ENCODE data around the gene CORO2B. TPM values are rescaled to one million over a fixed set of nuclear protein-coding genes. Genes with fewer than 3 reads are reported as not detected.

Gene CORO2B
- total RNA-seq, 1 experiment from 2014 or later, result 3.8 TPM

- BruUV-seq (replicated peaks), result no TSS peak
These were observed 13.3 kb downstream of the CORO2B start for GRCh38 chr15:68592054-68592453.

DNA sequence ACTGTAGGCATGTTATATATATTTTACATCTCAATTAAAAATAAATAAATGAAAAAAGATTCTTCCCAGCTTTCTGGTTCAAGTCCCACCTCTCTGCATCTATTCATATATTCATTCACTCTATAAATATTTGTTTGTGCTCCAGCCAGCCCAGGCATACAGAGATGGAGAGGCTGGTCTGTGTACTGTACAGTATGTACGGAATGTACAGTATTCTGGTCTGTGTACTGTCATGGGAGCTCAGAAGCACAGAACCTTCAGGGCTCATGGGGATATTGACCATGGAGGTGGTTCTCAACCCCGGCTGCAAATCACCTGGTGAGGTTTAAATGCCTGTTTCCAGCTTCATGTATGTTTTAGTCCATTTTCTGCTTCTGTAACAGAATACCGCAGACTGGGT is 13.8 kb downstream of the CORO2B start:
- intact Hi-C loops (cut with micrococcal nuclease; ENCODE audit: unreplicated experiment), result no loop called here
- H3K4me1 ChIP-seq (ENCODE audit: insufficient read depth, low read length, poor library complexity, severe bottlenecking), result peaks cover 11% of the 10 kb centered on the region
- H3K36me3 ChIP-seq (ENCODE audit: insufficient read depth, low read length, poor library complexity, severe bottlenecking), result no peaks in the 10 kb centered on the region
- no peak overlapping the region for H3K4me3 ChIP-seq (ENCODE audit: low read depth, low read length, poor library complexity, severe bottlenecking)
- POLR2A ChIA-PET (ENCODE audit: low non-redundant PET), result no interaction called here
- no peaks in the 10 kb centered on the region for H3K27me3 ChIP-seq (replicated peaks; ENCODE audit: insufficient read depth, low read depth, low read length, poor library complexity)
- no TSS peak for BruUV-seq (replicated peaks)
- H3K27ac ChIP-seq (ENCODE audit: low read depth, low read length, poor library complexity, severe bottlenecking), result no peak overlapping the region
- no peaks in the 10 kb centered on the region for H3K9me3 ChIP-seq (ENCODE audit: low read depth, low read length, poor library complexity, severe bottlenecking)
- no peak for DNase-seq (ENCODE audit: low spot score)
- CTCF ChIA-PET, result no interaction called here
- no peak for TF ChIP-seq EZH2 (IDR thresholded peaks at IDR 0.05; ENCODE audit: borderline replicate concordance, low read depth, low read length, poor library complexity, severe bottlenecking)
- no peak for TF ChIP-seq CTCF (conservative IDR thresholded peaks at IDR 0.05; ENCODE audit: low read depth, low read length)

More at GRCh38 chr15:68592054-68592453, 13.3 kb downstream of the CORO2B start:
- intact Hi-C loops (cut with micrococcal nuclease; ENCODE audit: unreplicated experiment), result no loop called here
- Histone ChIP-seq H3K4me3 (ENCODE audit: low read depth, low read length, poor library complexity, severe bottlenecking) (no peak overlapping the region), H3K27me3 (replicated peaks; ENCODE audit: insufficient read depth, low read depth, low read length, poor library complexity) (no peaks in the 10 kb centered on the region), H3K4me1 (ENCODE audit: insufficient read depth, low read length, poor library complexity, severe bottlenecking) (peaks cover 13% of the 10 kb centered on the region), H3K9me3 (ENCODE audit: low read depth, low read length, poor library complexity, severe bottlenecking) (no peaks in the 10 kb centered on the region), H3K27ac (ENCODE audit: low read depth, low read length, poor library complexity, severe bottlenecking) (no peak overlapping the region), H3K36me3 (ENCODE audit: insufficient read depth, low read length, poor library complexity, severe bottlenecking) (no peaks in the 10 kb centered on the region)
- no peak for TF ChIP-seq EZH2 (IDR thresholded peaks at IDR 0.05; ENCODE audit: borderline replicate concordance, low read depth, low read length, poor library complexity, severe bottlenecking)
- no peak for TF ChIP-seq CTCF (conservative IDR thresholded peaks at IDR 0.05; ENCODE audit: low read depth, low read length)
- ChIA-PET POLR2A (ENCODE audit: low non-redundant PET) (no interaction called here), CTCF (no interaction called here)
- no peak for DNase-seq (ENCODE audit: low spot score)

DNA sequence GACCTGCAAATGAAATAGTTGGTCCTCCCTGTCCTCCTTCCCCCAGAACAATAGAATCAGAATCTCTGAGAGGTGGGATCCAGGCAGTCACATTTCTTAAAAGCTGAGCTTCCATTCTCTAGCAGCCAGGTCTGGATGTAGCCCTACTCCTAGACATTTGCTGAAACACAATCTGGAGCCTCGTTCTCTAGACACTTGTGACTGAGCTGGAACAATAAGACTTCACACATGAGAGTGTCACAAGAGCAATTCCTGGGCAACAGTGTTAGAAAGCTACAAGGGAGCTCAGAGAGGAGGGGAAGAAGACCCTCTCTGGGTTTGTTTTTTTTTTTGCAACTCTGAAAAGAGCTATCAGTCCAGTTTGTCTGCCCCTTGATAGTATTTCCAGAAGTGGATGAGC is 14.5 kb downstream of the CORO2B start:
- intact Hi-C loops (cut with micrococcal nuclease; ENCODE audit: unreplicated experiment), result no loop called here
- DNase-seq (ENCODE audit: low spot score), result no peak
- BruUV-seq (replicated peaks), result no TSS peak
- CTCF ChIA-PET, result interaction anchor here (0.7 kb wide), 1 partner anchor 28 kb away, joined by 3 read pairs; no protein-coding TSS in a partner anchor
- Histone ChIP-seq H3K27me3 (replicated peaks; ENCODE audit: insufficient read depth, low read depth, low read length, poor library complexity) (no peaks in the 10 kb centered on the region), H3K36me3 (ENCODE audit: insufficient read depth, low read length, poor library complexity, severe bottlenecking) (no peaks in the 10 kb centered on the region), H3K4me1 (ENCODE audit: insufficient read depth, low read length, poor library complexity, severe bottlenecking) (peaks cover 3% of the 10 kb centered on the region), H3K27ac (ENCODE audit: low read depth, low read length, poor library complexity, severe bottlenecking) (no peak overlapping the region), H3K4me3 (ENCODE audit: low read depth, low read length, poor library complexity, severe bottlenecking) (no peak overlapping the region), H3K9me3 (ENCODE audit: low read depth, low read length, poor library complexity, severe bottlenecking) (no peaks in the 10 kb centered on the region)
- POLR2A ChIA-PET (ENCODE audit: low non-redundant PET), result interaction anchor here (0.7 kb wide), 1 partner anchor 40 kb away, joined by 4 read pairs; no protein-coding TSS in a partner anchor
- TF ChIP-seq CTCF (conservative IDR thresholded peaks at IDR 0.05; ENCODE audit: low read depth, low read length), result no peak
- no peak for TF ChIP-seq EZH2 (IDR thresholded peaks at IDR 0.05; ENCODE audit: borderline replicate concordance, low read depth, low read length, poor library complexity, severe bottlenecking)

Data from A673 (cell line).